Spleen (tissue), 7 donors: Measurements from ENCODE around the gene ADGRV1.

Experiments used
- POLR2AphosphoS5 ChIP-seq, 3 donors: sonication (generic); formaldehyde crosslinking; IDR thresholded peaks; one replicate each; pipeline ENCODE4 v1.5.1; 2017; ENCODE audit warnings: antibody characterized with exemption in 3 of 3
- TF ChIP-seq, protein P1 (sequence below), 11 experiments: fragments of 200-600 bp in 7 of 11; fragments of 450-650 bp in 4 of 11; sonication (generic) in 4 of 11; IDR thresholded peaks in 8 of 11; conservative IDR thresholded peaks in 3 of 11; 1 replicate in 7 of 11; 2 replicates in 4 of 11; pipeline versions ENCODE4 v1.4.0 to v1.8.0; 2016 to 2021; ENCODE audit warnings: antibody characterized with exemption in 11 of 11, inconsistent platforms in 4 of 11, mild to moderate bottlenecking in 1 of 11
- donor health status: DM: no; HTN: no; CAD: no; lungs with moderate emphysema.
- donor health status: DM: no; HTN: no; CAD: no.
- donor health status: DM: no; HTN: no; CAD: no.

- TF ChIP-seq, protein P1, sequence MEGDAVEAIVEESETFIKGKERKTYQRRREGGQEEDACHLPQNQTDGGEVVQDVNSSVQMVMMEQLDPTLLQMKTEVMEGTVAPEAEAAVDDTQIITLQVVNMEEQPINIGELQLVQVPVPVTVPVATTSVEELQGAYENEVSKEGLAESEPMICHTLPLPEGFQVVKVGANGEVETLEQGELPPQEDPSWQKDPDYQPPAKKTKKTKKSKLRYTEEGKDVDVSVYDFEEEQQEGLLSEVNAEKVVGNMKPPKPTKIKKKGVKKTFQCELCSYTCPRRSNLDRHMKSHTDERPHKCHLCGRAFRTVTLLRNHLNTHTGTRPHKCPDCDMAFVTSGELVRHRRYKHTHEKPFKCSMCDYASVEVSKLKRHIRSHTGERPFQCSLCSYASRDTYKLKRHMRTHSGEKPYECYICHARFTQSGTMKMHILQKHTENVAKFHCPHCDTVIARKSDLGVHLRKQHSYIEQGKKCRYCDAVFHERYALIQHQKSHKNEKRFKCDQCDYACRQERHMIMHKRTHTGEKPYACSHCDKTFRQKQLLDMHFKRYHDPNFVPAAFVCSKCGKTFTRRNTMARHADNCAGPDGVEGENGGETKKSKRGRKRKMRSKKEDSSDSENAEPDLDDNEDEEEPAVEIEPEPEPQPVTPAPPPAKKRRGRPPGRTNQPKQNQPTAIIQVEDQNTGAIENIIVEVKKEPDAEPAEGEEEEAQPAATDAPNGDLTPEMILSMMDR (IDR thresholded peaks at IDR 0.05 in 8 of 11, conservative IDR thresholded peaks at IDR 0.05 in 3 of 11), result no peak
- TF ChIP-seq POLR2AphosphoS5 (IDR thresholded peaks at IDR 0.05), result no peak
Measured at GRCh38 chr5:90949469-90950358, 391.1 kb downstream of the ADGRV1 start.
